Esophagus muscularis mucosa (tissue), 3 donors: Measurements from ENCODE around the gene ADGRV1.

ENCODE experiments used
- CTCF ChIP-seq, 3 experiments: fragments of 200-600 bp in 2 of 3; fragments of 450-650 bp in 1 of 3; sonication (generic) in 2 of 3; IDR thresholded peaks; one replicate each; pipeline ENCODE4 v1.5.1; 2017 to 2019; ENCODE audit warnings: antibody characterized with exemption in 3 of 3, mild to moderate bottlenecking in 2 of 3, moderate library complexity in 1 of 3
- POLR2A ChIP-seq: fragments of 450-650 bp; IDR thresholded peaks from one replicate; pipeline ENCODE4 v1.6.1; 2017; ENCODE audit warnings: antibody characterized with exemption, moderate library complexity, mild to moderate bottlenecking, low read depth
- POLR2AphosphoS5 ChIP-seq, 2 donors: sonication (generic); formaldehyde crosslinking; IDR thresholded peaks; one replicate each; pipeline ENCODE4 v1.6.1; 2017; ENCODE audit warnings: antibody characterized with exemption in 2 of 2

DNA sequence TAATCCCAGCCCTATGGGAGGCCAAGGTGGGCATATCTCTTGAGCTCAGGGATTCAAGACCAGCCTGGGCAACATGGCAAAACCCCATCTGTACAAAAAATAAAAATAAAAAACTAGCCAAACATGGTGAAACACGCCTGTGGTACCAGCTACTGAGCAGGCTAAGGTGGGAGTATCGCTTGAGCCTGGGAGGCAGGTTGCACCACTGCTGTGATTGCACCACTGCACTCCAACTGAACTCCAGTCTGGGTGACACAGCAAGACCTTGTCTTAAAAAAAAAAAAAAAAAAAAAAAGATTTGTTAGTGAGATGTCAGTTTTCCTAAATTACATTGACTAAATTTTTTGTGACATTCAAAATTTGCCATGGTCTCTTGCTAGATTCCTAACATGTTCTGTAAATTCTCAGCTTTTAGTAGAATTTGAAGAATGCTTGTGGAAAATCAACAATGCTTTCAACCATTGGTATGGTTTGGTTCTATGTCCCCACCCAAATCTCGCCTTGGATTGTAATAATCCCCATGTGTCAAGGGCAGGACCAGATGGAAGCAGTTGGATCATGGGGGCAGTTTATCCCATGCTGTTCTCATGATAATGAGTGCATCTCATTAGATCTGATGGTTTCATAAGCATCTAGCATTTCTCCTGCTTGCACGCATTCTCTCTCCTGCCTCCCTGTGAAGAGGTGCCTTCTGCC lies 588.5 kb downstream of the ADGRV1 start:
- TF ChIP-seq POLR2A = no peak
- no peak for TF ChIP-seq CTCF (IDR thresholded peaks at IDR 0.05)
- no peak for TF ChIP-seq POLR2AphosphoS5 (IDR thresholded peaks at IDR 0.05)
